Endothelial cell of umbilical vein (primary cell): ENCODE measurements around the gene A4GNT. TPM values are rescaled to one million over a fixed set of nuclear protein-coding genes. Genes with fewer than 3 reads are reported as not detected.

Experiments
- BruUV-seq: library from RNA; stranded (reverse); fragments of 400-500 nt; replicated peaks from 2 replicates; lab custom pipeline; 2021; lab: Mats Ljungman, UMichigan
- CTCF ChIA-PET: fragments of 300-600, 350-600 bp; sonication (Branson Sonifier 250); formaldehyde crosslinking; loops from one replicate; lab custom pipeline; 2021; ENCODE audit warnings: antibody characterized with exemption, inconsistent platforms; lab: Charles Lee
- POLR2A ChIA-PET: fragments of 300-600, 350-600 bp; sonication (Branson Sonifier 250); formaldehyde crosslinking; loops from one replicate; lab custom pipeline; 2021; ENCODE audit warnings: antibody characterized with exemption, inconsistent platforms; lab: Charles Lee
- DNase-seq: peaks from one replicate; pipeline ENCODE4 v3.0.0-alpha.2; 2011; ENCODE audit warnings: low read depth, low spot score
- FAIRE-seq: peaks from 2 replicates; lab custom pipeline; 2011; peaks lifted over from hg19 to GRCh38; lab: Jason Lieb, UNC
- H2AFZ ChIP-seq: 2 replicates; pipeline ENCODE4 v1.6.0; 2012; ENCODE audit warnings: low read depth, low read length, control low read depth, inconsistent platforms
- H3K27ac ChIP-seq: 2 replicates; pipeline ENCODE4 v1.5.1; 2011; ENCODE audit warnings: low read depth, mild to moderate bottlenecking, control low read depth, low read length, moderate library complexity; ENCODE audit not compliant: insufficient read depth
- H3K27me3 ChIP-seq, 2 experiments: 2 replicates each; pipeline versions ENCODE4 v1.6.0 to v1.6.1; 2011; ENCODE audit warnings: low read length in 2 of 2, mixed read lengths in 1 of 2; ENCODE audit not compliant: control insufficient read depth in 2 of 2, insufficient read depth in 2 of 2
- H3K36me3 ChIP-seq, 2 experiments: 2 replicates in 1 of 2; 3 replicates in 1 of 2; pipeline ENCODE4 v1.5.1; 2011; ENCODE audit warnings: low read length in 2 of 2, mild to moderate bottlenecking in 1 of 2, moderate library complexity in 1 of 2; ENCODE audit not compliant: control insufficient read depth in 2 of 2, insufficient read depth in 2 of 2; ENCODE audit errors: extremely low read depth in 1 of 2
- H3K4me1 ChIP-seq: 3 replicates; pipeline ENCODE4 v1.5.1; 2011; ENCODE audit warnings: mild to moderate bottlenecking, low read length; ENCODE audit not compliant: control insufficient read depth, insufficient read depth; ENCODE audit errors: extremely low read depth
- H3K4me2 ChIP-seq: 2 replicates; pipeline ENCODE4 v1.6.1; 2011; ENCODE audit warnings: low read length, control low read depth, mixed read lengths; ENCODE audit not compliant: insufficient read depth
- H3K4me3 ChIP-seq, 3 experiments: fragments of 200-600 bp in 1 of 3; sonication (generic), shearing (Covaris generic) in 1 of 3; replicated peaks in 1 of 3; 2 replicates each; pipeline ENCODE4 v1.5.1; 2011 to 2016; ENCODE audit warnings: control low read depth in 3 of 3, low read length in 3 of 3, mild to moderate bottlenecking in 2 of 3, inconsistent platforms in 1 of 3, low read depth in 1 of 3, moderate library complexity in 1 of 3; ENCODE audit not compliant: insufficient read depth in 1 of 3
- H3K79me2 ChIP-seq: 2 replicates; pipeline ENCODE4 v1.6.0; 2012; ENCODE audit warnings: low read length, inconsistent platforms; ENCODE audit not compliant: control insufficient read depth, insufficient read depth
- H3K9ac ChIP-seq: replicated peaks from 2 replicates; pipeline ENCODE3; 2011; ENCODE audit warnings: low read length, control low read depth; ENCODE audit not compliant: insufficient read depth; ENCODE audit errors: extremely low read depth
- H3K9me1 ChIP-seq: replicated peaks from 3 replicates; pipeline ENCODE4 v1.6.0; 2011; ENCODE audit warnings: mild to moderate bottlenecking, low read length; ENCODE audit not compliant: control insufficient read depth, insufficient read depth; ENCODE audit errors: extremely low read depth
- H3K9me3 ChIP-seq: replicated peaks from 2 replicates; pipeline ENCODE4 v1.5.1; 2012; ENCODE audit warnings: low read length, inconsistent platforms; ENCODE audit not compliant: control insufficient read depth, insufficient read depth
- H4K20me1 ChIP-seq: replicated peaks from 2 replicates; pipeline ENCODE3; 2011; ENCODE audit warnings: mild to moderate bottlenecking, low read length; ENCODE audit not compliant: control insufficient read depth, insufficient read depth; ENCODE audit errors: extremely low read depth
- EZH2 ChIP-seq: IDR thresholded peaks from 2 replicates; pipeline ENCODE4 v1.6.1; 2012; ENCODE audit warnings: borderline replicate concordance, low read depth, mild to moderate bottlenecking, moderate library complexity, low read length, inconsistent platforms; ENCODE audit not compliant: severe bottlenecking
- FOS ChIP-seq: IDR thresholded peaks from 2 replicates; pipeline ENCODE4 v1.6.1; 2011; ENCODE audit warnings: mild to moderate bottlenecking, low read length, moderate library complexity, borderline replicate concordance; ENCODE audit not compliant: insufficient read depth
- GATA2 ChIP-seq: IDR thresholded peaks from 2 replicates; pipeline ENCODE4 v1.7.0; 2011; ENCODE audit warnings: low read depth, mild to moderate bottlenecking, moderate library complexity, mixed read lengths, low read length; ENCODE audit not compliant: insufficient read length, insufficient read depth
- JUN ChIP-seq: IDR thresholded peaks from 2 replicates; pipeline ENCODE4 v1.6.1; 2011; ENCODE audit warnings: borderline replicate concordance, low read depth; ENCODE audit not compliant: insufficient read length, insufficient read depth
- MYC ChIP-seq: IDR thresholded peaks from one replicate; pipeline ENCODE4 v1.6.1; 2011; ENCODE audit warnings: mild to moderate bottlenecking, low read depth, low read length
- POLR2A ChIP-seq: IDR thresholded peaks from 2 replicates; pipeline ENCODE4 v1.6.1; 2012; ENCODE audit warnings: low read depth, mild to moderate bottlenecking, control low read depth, low read length
- POLR2AphosphoS5 ChIP-seq: IDR thresholded peaks from 2 replicates; pipeline ENCODE4 v1.6.1; 2012; ENCODE audit warnings: low read depth, mild to moderate bottlenecking, control low read depth, low read length, moderate library complexity; ENCODE audit not compliant: insufficient read depth
- dilution Hi-C: fragments of 300-500 bp; cut with MboI; formaldehyde crosslinking; loops from one replicate; pipeline ENCODE4 v1.15.0; 2019; ENCODE audit warnings: low sequenced_read_pairs; ENCODE audit not compliant: extremely low pct_ligation_motif_present
- intact Hi-C: fragments of 100-400 bp; cut with micrococcal nuclease; formaldehyde crosslinking; loops from one replicate; pipeline ENCODE4 v1.10.0; 2022
- polyA plus RNA-seq, 4 experiments: library from polyadenylated mRNA; depleted of rRNA in 3 of 4; stranded (reverse) in 3 of 4; unstranded in 1 of 4; fragments of >200 nt; gene quantifications; 2 replicates each; pipeline versions ENCODE4 v1.2.1 to v1.2.3, GENCODE V29; 2011 to 2012; ENCODE audit warnings: missing spikeins in 1 of 4
- total RNA-seq: library from RNA; stranded (reverse); gene quantifications from 2 replicates; pipeline ENCODE4 v1.2.3, GENCODE V29; 2021
- TF ChIP-seq, protein P1 (sequence below): IDR thresholded peaks from 2 replicates; pipeline ENCODE4 v1.6.1; 2011; ENCODE audit not compliant: insufficient read depth, insufficient read length
- TF ChIP-seq, protein P2 (sequence below), 2 donors: IDR thresholded peaks; 1 replicate in 1 of 2; 2 replicates in 1 of 2; pipeline ENCODE4 v1.5.1; 2011; ENCODE audit warnings: low read length in 2 of 2, mild to moderate bottlenecking in 2 of 2, moderate library complexity in 2 of 2, control low read depth in 1 of 2, inconsistent platforms in 1 of 2, low read depth in 1 of 2; ENCODE audit not compliant: insufficient read depth in 1 of 2; ENCODE audit errors: extremely low read depth in 1 of 2

The A4GNT gene
- total and polyA plus RNA-seq, 2 donors (not counting 3 experiments of a cell fraction or from before 2014, with no cell fraction given), result not detected

DNA sequence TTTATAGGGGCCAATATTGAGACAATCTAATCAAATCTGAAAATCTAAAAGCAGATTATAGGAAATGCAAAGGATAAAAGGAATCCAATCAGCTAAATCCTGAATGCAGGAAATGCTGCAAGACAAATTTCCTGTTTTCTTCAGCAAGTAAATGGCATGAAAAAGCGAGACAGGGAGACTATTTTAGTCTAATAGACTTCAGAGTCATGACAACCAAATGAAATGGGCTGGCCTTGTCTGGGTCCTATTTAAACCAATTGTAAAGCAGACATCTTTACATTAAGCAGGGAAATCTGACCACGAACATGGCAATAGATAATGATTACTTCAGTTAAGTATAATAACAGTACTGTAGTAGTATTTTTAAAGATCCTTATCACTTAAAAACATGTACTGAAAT is 40.4 kb upstream of the A4GNT start:
- FAIRE-seq, result peak; percentile 35
- intact Hi-C loops (loop anchor here (5.0 kb wide), 1 partner anchor 105 kb away; no protein-coding TSS in a partner anchor), dilution Hi-C loops (no loop called here)
- Histone ChIP-seq H3K36me3 (no peaks in the 10 kb centered on the region), H2AFZ (no peak overlapping the region), H3K9me3 (no peaks in the 10 kb centered on the region), H3K79me2 (peaks cover 17% of the 10 kb centered on the region), H4K20me1 (no peaks in the 10 kb centered on the region), H3K4me1 (peaks cover 13% of the 10 kb centered on the region), H3K9ac (no peak overlapping the region), H3K4me2 (no peak overlapping the region), H3K27me3 (no peaks in the 10 kb centered on the region), H3K4me3 (no peak overlapping the region), H3K27ac (no peak overlapping the region), H3K9me1 (no peaks in the 10 kb centered on the region)
- POLR2A ChIA-PET, result interaction anchor here (0.7 kb wide), 1 partner anchor 477 kb away, joined by 3 read pairs; no protein-coding TSS in a partner anchor
- CTCF ChIA-PET, result interaction anchor here (1.0 to 2.8 kb wide), 2 partner anchors 14 to 57 kb away, joined by 3 to 17 read pairs; partner anchors contain the start of genes ARMC8 and DZIP1L
- BruUV-seq, result no TSS peak
- DNase-seq, result no peak
- TF ChIP-seq EZH2 (no peak), FOS (no peak), POLR2A (no peak), JUN (no peak), MYC (no peak), POLR2AphosphoS5 (no peak), GATA2 (no peak)
- TF ChIP-seq, protein P1, sequence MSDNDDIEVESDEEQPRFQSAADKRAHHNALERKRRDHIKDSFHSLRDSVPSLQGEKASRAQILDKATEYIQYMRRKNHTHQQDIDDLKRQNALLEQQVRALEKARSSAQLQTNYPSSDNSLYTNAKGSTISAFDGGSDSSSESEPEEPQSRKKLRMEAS, result no peak
- TF ChIP-seq, protein P2, sequence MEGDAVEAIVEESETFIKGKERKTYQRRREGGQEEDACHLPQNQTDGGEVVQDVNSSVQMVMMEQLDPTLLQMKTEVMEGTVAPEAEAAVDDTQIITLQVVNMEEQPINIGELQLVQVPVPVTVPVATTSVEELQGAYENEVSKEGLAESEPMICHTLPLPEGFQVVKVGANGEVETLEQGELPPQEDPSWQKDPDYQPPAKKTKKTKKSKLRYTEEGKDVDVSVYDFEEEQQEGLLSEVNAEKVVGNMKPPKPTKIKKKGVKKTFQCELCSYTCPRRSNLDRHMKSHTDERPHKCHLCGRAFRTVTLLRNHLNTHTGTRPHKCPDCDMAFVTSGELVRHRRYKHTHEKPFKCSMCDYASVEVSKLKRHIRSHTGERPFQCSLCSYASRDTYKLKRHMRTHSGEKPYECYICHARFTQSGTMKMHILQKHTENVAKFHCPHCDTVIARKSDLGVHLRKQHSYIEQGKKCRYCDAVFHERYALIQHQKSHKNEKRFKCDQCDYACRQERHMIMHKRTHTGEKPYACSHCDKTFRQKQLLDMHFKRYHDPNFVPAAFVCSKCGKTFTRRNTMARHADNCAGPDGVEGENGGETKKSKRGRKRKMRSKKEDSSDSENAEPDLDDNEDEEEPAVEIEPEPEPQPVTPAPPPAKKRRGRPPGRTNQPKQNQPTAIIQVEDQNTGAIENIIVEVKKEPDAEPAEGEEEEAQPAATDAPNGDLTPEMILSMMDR (IDR thresholded peaks at IDR 0.05; ENCODE audit: extremely low read depth in 1 of 2, insufficient read depth in 1 of 2, low read depth in 1 of 2, low read length in 2 of 2), result no peak
